Endothelial cell of umbilical vein (primary cell): ENCODE results near the gene UBFD1. TPM values are rescaled to one million over a fixed set of nuclear protein-coding genes. Genes with fewer than 3 reads are reported as not detected.

Experiments used
- BruUV-seq: library from RNA; stranded (reverse); fragments of 400-500 nt; replicated peaks from 2 replicates; lab custom pipeline; 2021; lab: Mats Ljungman, UMichigan
- CTCF ChIA-PET: fragments of 300-600, 350-600 bp; sonication (Branson Sonifier 250); formaldehyde crosslinking; loops from one replicate; lab custom pipeline; 2021; ENCODE audit warnings: antibody characterized with exemption, inconsistent platforms; lab: Charles Lee
- POLR2A ChIA-PET: fragments of 300-600, 350-600 bp; sonication (Branson Sonifier 250); formaldehyde crosslinking; loops from one replicate; lab custom pipeline; 2021; ENCODE audit warnings: antibody characterized with exemption, inconsistent platforms; lab: Charles Lee
- DNase-seq: peaks from one replicate; pipeline ENCODE4 v3.0.0-alpha.2; 2011; ENCODE audit warnings: low read depth, low spot score
- FAIRE-seq: peaks from 2 replicates; lab custom pipeline; 2011; peaks lifted over from hg19 to GRCh38; lab: Jason Lieb, UNC
- H2AFZ ChIP-seq: 2 replicates; pipeline ENCODE4 v1.6.0; 2012; ENCODE audit warnings: low read depth, low read length, control low read depth, inconsistent platforms
- H3K27ac ChIP-seq: 2 replicates; pipeline ENCODE4 v1.5.1; 2011; ENCODE audit warnings: low read depth, mild to moderate bottlenecking, control low read depth, low read length, moderate library complexity; ENCODE audit not compliant: insufficient read depth
- H3K27me3 ChIP-seq, 2 experiments: 2 replicates each; pipeline versions ENCODE4 v1.6.0 to v1.6.1; 2011; ENCODE audit warnings: low read length in 2 of 2, mixed read lengths in 1 of 2; ENCODE audit not compliant: control insufficient read depth in 2 of 2, insufficient read depth in 2 of 2
- H3K36me3 ChIP-seq, 2 experiments: 2 replicates in 1 of 2; 3 replicates in 1 of 2; pipeline ENCODE4 v1.5.1; 2011; ENCODE audit warnings: low read length in 2 of 2, mild to moderate bottlenecking in 1 of 2, moderate library complexity in 1 of 2; ENCODE audit not compliant: control insufficient read depth in 2 of 2, insufficient read depth in 2 of 2; ENCODE audit errors: extremely low read depth in 1 of 2
- H3K4me1 ChIP-seq: 3 replicates; pipeline ENCODE4 v1.5.1; 2011; ENCODE audit warnings: mild to moderate bottlenecking, low read length; ENCODE audit not compliant: control insufficient read depth, insufficient read depth; ENCODE audit errors: extremely low read depth
- H3K4me2 ChIP-seq: 2 replicates; pipeline ENCODE4 v1.6.1; 2011; ENCODE audit warnings: low read length, control low read depth, mixed read lengths; ENCODE audit not compliant: insufficient read depth
- H3K4me3 ChIP-seq, 3 experiments: fragments of 200-600 bp in 1 of 3; sonication (generic), shearing (Covaris generic) in 1 of 3; replicated peaks in 1 of 3; 2 replicates each; pipeline ENCODE4 v1.5.1; 2011 to 2016; ENCODE audit warnings: control low read depth in 3 of 3, low read length in 3 of 3, mild to moderate bottlenecking in 2 of 3, inconsistent platforms in 1 of 3, low read depth in 1 of 3, moderate library complexity in 1 of 3; ENCODE audit not compliant: insufficient read depth in 1 of 3
- H3K79me2 ChIP-seq: 2 replicates; pipeline ENCODE4 v1.6.0; 2012; ENCODE audit warnings: low read length, inconsistent platforms; ENCODE audit not compliant: control insufficient read depth, insufficient read depth
- H3K9ac ChIP-seq: replicated peaks from 2 replicates; pipeline ENCODE3; 2011; ENCODE audit warnings: low read length, control low read depth; ENCODE audit not compliant: insufficient read depth; ENCODE audit errors: extremely low read depth
- H3K9me1 ChIP-seq: replicated peaks from 3 replicates; pipeline ENCODE4 v1.6.0; 2011; ENCODE audit warnings: mild to moderate bottlenecking, low read length; ENCODE audit not compliant: control insufficient read depth, insufficient read depth; ENCODE audit errors: extremely low read depth
- H3K9me3 ChIP-seq: replicated peaks from 2 replicates; pipeline ENCODE4 v1.5.1; 2012; ENCODE audit warnings: low read length, inconsistent platforms; ENCODE audit not compliant: control insufficient read depth, insufficient read depth
- H4K20me1 ChIP-seq: replicated peaks from 2 replicates; pipeline ENCODE3; 2011; ENCODE audit warnings: mild to moderate bottlenecking, low read length; ENCODE audit not compliant: control insufficient read depth, insufficient read depth; ENCODE audit errors: extremely low read depth
- CTCF ChIP-seq, 2 donors: IDR thresholded peaks; 1 replicate in 1 of 2; 2 replicates in 1 of 2; pipeline ENCODE4 v1.5.1; 2011; ENCODE audit warnings: low read length in 2 of 2, mild to moderate bottlenecking in 2 of 2, moderate library complexity in 2 of 2, control low read depth in 1 of 2, inconsistent platforms in 1 of 2, low read depth in 1 of 2; ENCODE audit not compliant: insufficient read depth in 1 of 2; ENCODE audit errors: extremely low read depth in 1 of 2
- EZH2 ChIP-seq: IDR thresholded peaks from 2 replicates; pipeline ENCODE4 v1.6.1; 2012; ENCODE audit warnings: borderline replicate concordance, low read depth, mild to moderate bottlenecking, moderate library complexity, low read length, inconsistent platforms; ENCODE audit not compliant: severe bottlenecking
- FOS ChIP-seq: IDR thresholded peaks from 2 replicates; pipeline ENCODE4 v1.6.1; 2011; ENCODE audit warnings: mild to moderate bottlenecking, low read length, moderate library complexity, borderline replicate concordance; ENCODE audit not compliant: insufficient read depth
- GATA2 ChIP-seq: IDR thresholded peaks from 2 replicates; pipeline ENCODE4 v1.7.0; 2011; ENCODE audit warnings: low read depth, mild to moderate bottlenecking, moderate library complexity, mixed read lengths, low read length; ENCODE audit not compliant: insufficient read length, insufficient read depth
- JUN ChIP-seq: IDR thresholded peaks from 2 replicates; pipeline ENCODE4 v1.6.1; 2011; ENCODE audit warnings: borderline replicate concordance, low read depth; ENCODE audit not compliant: insufficient read length, insufficient read depth
- MAX ChIP-seq: IDR thresholded peaks from 2 replicates; pipeline ENCODE4 v1.6.1; 2011; ENCODE audit not compliant: insufficient read depth, insufficient read length
- MYC ChIP-seq: IDR thresholded peaks from one replicate; pipeline ENCODE4 v1.6.1; 2011; ENCODE audit warnings: mild to moderate bottlenecking, low read depth, low read length
- POLR2A ChIP-seq: IDR thresholded peaks from 2 replicates; pipeline ENCODE4 v1.6.1; 2012; ENCODE audit warnings: low read depth, mild to moderate bottlenecking, control low read depth, low read length
- POLR2AphosphoS5 ChIP-seq: IDR thresholded peaks from 2 replicates; pipeline ENCODE4 v1.6.1; 2012; ENCODE audit warnings: low read depth, mild to moderate bottlenecking, control low read depth, low read length, moderate library complexity; ENCODE audit not compliant: insufficient read depth
- dilution Hi-C: fragments of 300-500 bp; cut with MboI; formaldehyde crosslinking; loops from one replicate; pipeline ENCODE4 v1.15.0; 2019; ENCODE audit warnings: low sequenced_read_pairs; ENCODE audit not compliant: extremely low pct_ligation_motif_present
- intact Hi-C: fragments of 100-400 bp; cut with micrococcal nuclease; formaldehyde crosslinking; loops from one replicate; pipeline ENCODE4 v1.10.0; 2022
- polyA plus RNA-seq, 4 experiments: library from polyadenylated mRNA; depleted of rRNA in 3 of 4; stranded (reverse) in 3 of 4; unstranded in 1 of 4; fragments of >200 nt; gene quantifications; 2 replicates each; pipeline versions ENCODE4 v1.2.1 to v1.2.3, GENCODE V29; 2011 to 2012; ENCODE audit warnings: missing spikeins in 1 of 4
- total RNA-seq: library from RNA; stranded (reverse); gene quantifications from 2 replicates; pipeline ENCODE4 v1.2.3, GENCODE V29; 2021

UBFD1 gene
- total and polyA plus RNA-seq, 2 donors (not counting 3 experiments of a cell fraction or from before 2014, with no cell fraction given) = 50.0 to 69.9 TPM

DNA sequence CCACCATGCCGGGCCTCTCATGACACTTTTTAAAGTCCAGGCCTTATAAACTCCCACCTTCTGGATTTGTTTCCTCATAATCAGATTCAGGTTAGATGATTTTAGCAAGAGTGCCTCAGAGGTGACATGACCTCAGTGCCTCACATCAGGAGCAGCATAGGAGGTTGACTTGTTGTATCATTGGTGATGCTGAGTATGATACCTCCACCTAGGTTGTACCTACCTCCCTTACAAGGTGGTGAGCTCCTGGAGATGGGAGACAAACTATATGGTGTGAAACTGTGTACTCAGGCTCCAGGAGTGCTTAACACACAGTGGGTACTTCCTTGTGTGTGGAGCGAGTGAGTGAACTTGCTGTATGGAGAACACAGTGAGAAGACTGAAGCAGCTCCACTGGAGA is 20.0 kb downstream of the UBFD1 start:
- ChIA-PET CTCF (interaction anchor here (1.1 to 1.2 kb wide), 3 partner anchors 10 to 20 kb away, joined by 3 to 4 read pairs (median 3); partner anchors contain the start of genes NDUFAB1 and UBFD1), POLR2A (no interaction called here)
- no peak overlapping the region for H3K9ac ChIP-seq
- FAIRE-seq (no peak), DNase-seq (no peak)
- no peak for TF ChIP-seq EZH2
- TF ChIP-seq MAX = no peak
- TF ChIP-seq POLR2AphosphoS5 = no peak
- no peak for TF ChIP-seq POLR2A
- no peak for TF ChIP-seq GATA2
- TF ChIP-seq FOS = no peak
- no peak for TF ChIP-seq JUN
- no peak for TF ChIP-seq MYC
- TF ChIP-seq CTCF (IDR thresholded peaks at IDR 0.05; ENCODE audit: extremely low read depth in 1 of 2, insufficient read depth in 1 of 2, low read depth in 1 of 2, low read length in 2 of 2) = no peak
- intact Hi-C loops (no loop called here), dilution Hi-C loops (no loop called here)
- H3K36me3 ChIP-seq = peaks cover 2 to 19% of the 10 kb centered on the region in 2 experiments
- no peak overlapping the region for H3K4me2 ChIP-seq
- no peaks in the 10 kb centered on the region for H4K20me1 ChIP-seq
- no peaks in the 10 kb centered on the region for H3K79me2 ChIP-seq
- no peaks in the 10 kb centered on the region for H3K9me1 ChIP-seq
- H3K4me1 ChIP-seq = peaks cover 2% of the 10 kb centered on the region
- H3K27ac ChIP-seq = no peak overlapping the region
- no peaks in the 10 kb centered on the region for H3K27me3 ChIP-seq
- H3K4me3 ChIP-seq = no peak overlapping the region
- no peak overlapping the region for H2AFZ ChIP-seq
- no peaks in the 10 kb centered on the region for H3K9me3 ChIP-seq
- BruUV-seq = no TSS peak
